ENCODE data around the gene MND1. TPM values are rescaled to one million over a fixed set of nuclear protein-coding genes. Genes with fewer than 3 reads are reported as not detected.

MND1 gene
- total RNA-seq, 2 donors from 2014 or later: 3.0 TPM; not detected in 1

DNA sequence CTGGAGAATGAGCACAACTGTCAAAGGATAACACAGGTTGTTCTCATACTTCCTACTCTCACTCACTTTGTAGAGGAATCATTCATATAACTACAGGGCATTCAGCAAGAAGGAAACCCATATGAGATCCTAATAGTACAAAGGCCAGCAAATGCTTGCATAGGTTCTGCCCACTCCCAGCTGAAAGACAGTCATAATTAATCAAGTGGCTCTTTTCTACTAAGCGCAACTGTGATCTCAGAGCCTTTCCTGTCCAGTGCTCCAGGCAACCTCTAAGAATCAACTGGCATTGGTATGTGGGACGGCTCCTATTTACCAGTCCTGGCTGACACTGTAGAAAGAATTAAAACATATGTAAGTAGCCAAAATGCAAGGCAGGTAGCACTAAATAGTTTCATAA, 18.9 kb upstream of the MND1 start:
- H3K9me3 ChIP-seq: no peaks in the 10 kb centered on the region
- H3K27ac ChIP-seq: peak overlapping the region in 1 of 2 donors; percentile 12
- DNase-seq (ENCODE audit: low spot score) (no peak), ATAC-seq (ENCODE audit: insufficient number of reproducible peaks, low FRiP score, low read depth) (no peak)
- H3K27me3 ChIP-seq (replicated peaks; ENCODE audit: insufficient read depth): no peaks in the 10 kb centered on the region
- H3K4me3 ChIP-seq: no peak overlapping the region
- peaks cover 6 to 14% of the 10 kb centered on the region in 2 donors for H3K4me1 ChIP-seq (ENCODE audit: control insufficient read depth in 1 of 2, low read depth in 2 of 2)
- H3K36me3 ChIP-seq: no peaks in the 10 kb centered on the region
- TF ChIP-seq, protein P1, sequence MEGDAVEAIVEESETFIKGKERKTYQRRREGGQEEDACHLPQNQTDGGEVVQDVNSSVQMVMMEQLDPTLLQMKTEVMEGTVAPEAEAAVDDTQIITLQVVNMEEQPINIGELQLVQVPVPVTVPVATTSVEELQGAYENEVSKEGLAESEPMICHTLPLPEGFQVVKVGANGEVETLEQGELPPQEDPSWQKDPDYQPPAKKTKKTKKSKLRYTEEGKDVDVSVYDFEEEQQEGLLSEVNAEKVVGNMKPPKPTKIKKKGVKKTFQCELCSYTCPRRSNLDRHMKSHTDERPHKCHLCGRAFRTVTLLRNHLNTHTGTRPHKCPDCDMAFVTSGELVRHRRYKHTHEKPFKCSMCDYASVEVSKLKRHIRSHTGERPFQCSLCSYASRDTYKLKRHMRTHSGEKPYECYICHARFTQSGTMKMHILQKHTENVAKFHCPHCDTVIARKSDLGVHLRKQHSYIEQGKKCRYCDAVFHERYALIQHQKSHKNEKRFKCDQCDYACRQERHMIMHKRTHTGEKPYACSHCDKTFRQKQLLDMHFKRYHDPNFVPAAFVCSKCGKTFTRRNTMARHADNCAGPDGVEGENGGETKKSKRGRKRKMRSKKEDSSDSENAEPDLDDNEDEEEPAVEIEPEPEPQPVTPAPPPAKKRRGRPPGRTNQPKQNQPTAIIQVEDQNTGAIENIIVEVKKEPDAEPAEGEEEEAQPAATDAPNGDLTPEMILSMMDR (IDR thresholded peaks at IDR 0.05): no peak

DNA sequence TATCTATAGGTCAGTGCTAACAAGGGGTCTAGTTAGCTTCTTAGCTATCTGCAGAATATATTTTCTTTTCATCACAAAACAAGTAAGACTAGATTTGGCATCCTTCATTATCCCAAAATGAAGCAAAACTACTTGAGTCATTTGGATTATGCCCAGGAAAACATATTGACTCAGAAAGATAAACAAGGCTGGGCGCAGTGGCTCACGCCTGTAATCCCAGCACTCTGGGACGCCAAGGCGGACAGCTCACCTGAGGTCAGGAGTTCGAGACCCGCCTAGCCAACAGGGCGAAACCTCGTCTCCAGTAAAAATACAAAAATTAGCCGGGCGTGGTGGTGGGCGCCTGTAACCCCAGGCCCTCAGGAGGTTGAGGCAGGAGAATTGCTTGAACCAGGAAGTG, 18.0 kb upstream of the MND1 start:
- Histone ChIP-seq H3K27ac (peak overlapping the region; percentile 30 to 57), H3K4me3 (no peak overlapping the region), H3K4me1 (ENCODE audit: control insufficient read depth in 1 of 2, low read depth in 2 of 2) (peaks cover 6 to 14% of the 10 kb centered on the region in 2 donors), H3K27me3 (replicated peaks; ENCODE audit: insufficient read depth) (no peaks in the 10 kb centered on the region), H3K36me3 (no peaks in the 10 kb centered on the region), H3K9me3 (no peaks in the 10 kb centered on the region)
- TF ChIP-seq, protein P1 (IDR thresholded peaks at IDR 0.05): no peak
- peak; percentile 57 for ATAC-seq (ENCODE audit: insufficient number of reproducible peaks, low FRiP score, low read depth)
- no peak for DNase-seq (ENCODE audit: low spot score)

DNA sequence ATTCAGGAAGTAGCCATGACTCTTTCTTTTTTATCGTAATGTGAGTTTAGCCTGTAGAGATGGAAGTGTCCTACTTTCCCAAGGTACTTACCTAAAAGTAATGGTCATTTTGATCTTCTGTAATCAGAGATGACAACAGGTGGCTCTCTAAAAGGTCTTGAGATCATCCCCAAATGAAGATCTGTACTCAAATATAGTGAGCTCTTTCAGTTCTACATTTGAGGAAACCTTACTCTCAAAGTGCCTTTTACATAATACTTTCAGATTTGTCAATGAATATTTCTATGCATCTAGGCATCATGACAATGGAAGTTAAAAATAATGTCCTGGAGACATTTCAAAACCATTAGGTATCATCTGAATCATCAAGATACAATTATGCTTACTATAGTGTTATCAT, 17.2 kb upstream of the MND1 start:
- DNase-seq (ENCODE audit: low spot score): no peak
- Histone ChIP-seq H3K36me3 (no peaks in the 10 kb centered on the region), H3K27ac (peak overlapping the region; percentile 30 to 57), H3K9me3 (no peaks in the 10 kb centered on the region), H3K4me3 (no peak overlapping the region), H3K4me1 (ENCODE audit: control insufficient read depth in 1 of 2, low read depth in 2 of 2) (peaks cover 6 to 14% of the 10 kb centered on the region in 2 donors), H3K27me3 (replicated peaks; ENCODE audit: insufficient read depth) (no peaks in the 10 kb centered on the region)
- TF ChIP-seq, protein P1 (IDR thresholded peaks at IDR 0.05): no peak
- ATAC-seq (ENCODE audit: insufficient number of reproducible peaks, low FRiP score, low read depth): no peak

DNA sequence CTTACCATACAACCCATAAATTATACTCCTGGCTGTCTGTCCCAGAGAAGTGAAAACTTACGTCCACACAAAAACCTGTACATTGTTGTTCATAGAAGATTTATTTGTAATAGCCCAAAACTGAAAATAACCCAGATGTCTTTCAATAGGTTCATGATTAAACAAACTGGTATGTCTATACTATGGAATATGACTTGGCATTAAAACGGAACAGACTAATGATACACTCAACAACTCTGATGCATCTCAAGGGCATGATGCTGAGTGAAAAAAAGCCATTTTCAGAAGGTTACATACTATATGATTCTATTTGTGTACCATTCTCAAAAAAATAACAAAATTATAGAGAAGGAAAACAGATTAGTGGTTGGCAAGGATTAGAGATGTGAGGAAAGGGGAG, 11.6 kb upstream of the MND1 start:
- no peaks in the 10 kb centered on the region for H3K36me3 ChIP-seq
- TF ChIP-seq, protein P1 (IDR thresholded peaks at IDR 0.05): no peak
- DNase-seq (ENCODE audit: low spot score) (no peak), ATAC-seq (ENCODE audit: insufficient number of reproducible peaks, low FRiP score, low read depth) (no peak)
- no peaks in the 10 kb centered on the region for H3K27me3 ChIP-seq (replicated peaks; ENCODE audit: insufficient read depth)
- no peaks in the 10 kb centered on the region for H3K9me3 ChIP-seq
- H3K4me1 ChIP-seq (ENCODE audit: control insufficient read depth in 1 of 2, low read depth in 2 of 2): no peaks in the 10 kb centered on the region
- H3K4me3 ChIP-seq: no peak overlapping the region
- no peak overlapping the region for H3K27ac ChIP-seq

DNA sequence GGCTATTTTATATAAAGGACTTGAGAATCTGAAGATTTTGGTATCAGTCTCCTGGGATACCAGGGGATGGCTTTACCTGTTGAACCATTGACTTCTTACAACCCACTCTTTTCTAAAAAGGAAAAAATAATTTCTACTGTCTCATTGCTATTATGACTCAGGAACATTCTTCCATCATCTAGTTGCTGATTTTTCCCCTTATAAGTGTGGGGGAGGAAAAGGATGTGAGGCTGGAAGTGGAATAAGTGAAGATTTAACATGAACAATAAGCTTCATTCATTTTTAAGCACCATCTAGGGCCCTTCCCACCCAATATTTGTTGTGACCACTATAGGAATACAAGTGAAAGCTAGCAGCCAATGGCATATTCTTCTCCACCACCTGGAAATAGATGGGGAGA, 10.6 kb upstream of the MND1 start:
- Histone ChIP-seq H3K9me3 (no peaks in the 10 kb centered on the region), H3K36me3 (no peaks in the 10 kb centered on the region), H3K4me3 (no peak overlapping the region), H3K27me3 (replicated peaks; ENCODE audit: insufficient read depth) (no peaks in the 10 kb centered on the region), H3K4me1 (ENCODE audit: control insufficient read depth in 1 of 2, low read depth in 2 of 2) (no peaks in the 10 kb centered on the region), H3K27ac (no peak overlapping the region)
- DNase-seq (ENCODE audit: low spot score): no peak
- TF ChIP-seq, protein P1 (IDR thresholded peaks at IDR 0.05): no peak
- ATAC-seq (ENCODE audit: insufficient number of reproducible peaks, low FRiP score, low read depth): no peak

Measured in thoracic aorta (tissue), 2 donors.